ENCODE data around the gene MBOAT2. TPM values are rescaled to one million over a fixed set of nuclear protein-coding genes. Genes with fewer than 3 reads are reported as not detected.

MBOAT2 gene
- total and polyA plus RNA-seq, 4 donors = 5.0 to 26.3 (median 15.0) TPM

GRCh38 chr2:8992643-8993042, 10.8 kb downstream of the MBOAT2 start:
- 79 to 80% methylated on average over 5 of the region's 5 CpGs for WGBS, 2 donors
- intact Hi-C loops (cut with DNase I) = no loop called here

GRCh38 chr2:8989536-8990079, 13.9 kb downstream of the MBOAT2 start:
- WGBS, 2 donors = 89 to 93% methylated on average over 5 of the region's 5 CpGs
- no peaks in the 10 kb centered on the region for H3K27me3 ChIP-seq (ENCODE audit: control insufficient read depth in 1 of 2, insufficient read depth in 2 of 2, low read length in 1 of 2)

More at GRCh38 chr2:8992643-8993042, 10.8 kb downstream of the MBOAT2 start:
- H3K9me3 ChIP-seq (ENCODE audit: control insufficient read depth, low read length) = no peaks in the 10 kb centered on the region
- H3K27me3 ChIP-seq (ENCODE audit: control insufficient read depth in 1 of 2, insufficient read depth in 2 of 2, low read length in 1 of 2) = no peaks in the 10 kb centered on the region
- ATAC-seq (ENCODE audit: low FRiP score) = no peak
- H3K27ac ChIP-seq (ENCODE audit: low read depth in 1 of 2, low read length in 2 of 2) = no peak overlapping the region
- H3K4me1 ChIP-seq (ENCODE audit: control insufficient read depth in 1 of 2, insufficient read depth in 2 of 2, low read length in 2 of 2) = no peaks in the 10 kb centered on the region
- H3K36me3 ChIP-seq (ENCODE audit: control insufficient read depth in 1 of 2, insufficient read depth in 2 of 2, low read length in 1 of 2) = no peaks in the 10 kb centered on the region
- no peak overlapping the region for H3K4me3 ChIP-seq (ENCODE audit: low read length in 2 of 2)
- DNase-seq = no peak

GRCh38 chr2:8987410-8987809, 16.1 kb downstream of the MBOAT2 start:
- Histone ChIP-seq H3K27me3 (ENCODE audit: control insufficient read depth in 1 of 2, insufficient read depth in 2 of 2, low read length in 1 of 2) (no peaks in the 10 kb centered on the region), H3K4me1 (ENCODE audit: control insufficient read depth in 1 of 2, insufficient read depth in 2 of 2, low read length in 2 of 2) (no peaks in the 10 kb centered on the region), H3K36me3 (ENCODE audit: control insufficient read depth in 1 of 2, insufficient read depth in 2 of 2, low read length in 1 of 2) (no peaks in the 10 kb centered on the region), H3K4me3 (ENCODE audit: low read length in 2 of 2) (no peak overlapping the region), H3K27ac (ENCODE audit: low read depth in 1 of 2, low read length in 2 of 2) (no peak overlapping the region), H3K9me3 (ENCODE audit: control insufficient read depth, low read length) (no peaks in the 10 kb centered on the region)
- intact Hi-C loops (cut with DNase I) = no loop called here
- ATAC-seq (ENCODE audit: low FRiP score) = no peak
- WGBS, 2 donors = 36 to 43% methylated on average over 3 of the region's 3 CpGs
- no peak for DNase-seq

More at GRCh38 chr2:8989536-8990079, 13.9 kb downstream of the MBOAT2 start:
- DNase-seq (no peak), ATAC-seq (ENCODE audit: low FRiP score) (no peak)
- H3K36me3 ChIP-seq (ENCODE audit: control insufficient read depth in 1 of 2, insufficient read depth in 2 of 2, low read length in 1 of 2) = no peaks in the 10 kb centered on the region
- no peaks in the 10 kb centered on the region for H3K9me3 ChIP-seq (ENCODE audit: control insufficient read depth, low read length)
- H3K4me1 ChIP-seq (ENCODE audit: control insufficient read depth in 1 of 2, insufficient read depth in 2 of 2, low read length in 2 of 2) = no peaks in the 10 kb centered on the region
- H3K4me3 ChIP-seq (ENCODE audit: low read length in 2 of 2) = no peak overlapping the region
- intact Hi-C loops (cut with DNase I) = no loop called here
- H3K27ac ChIP-seq (ENCODE audit: low read depth in 1 of 2, low read length in 2 of 2) = no peak overlapping the region

DNA sequence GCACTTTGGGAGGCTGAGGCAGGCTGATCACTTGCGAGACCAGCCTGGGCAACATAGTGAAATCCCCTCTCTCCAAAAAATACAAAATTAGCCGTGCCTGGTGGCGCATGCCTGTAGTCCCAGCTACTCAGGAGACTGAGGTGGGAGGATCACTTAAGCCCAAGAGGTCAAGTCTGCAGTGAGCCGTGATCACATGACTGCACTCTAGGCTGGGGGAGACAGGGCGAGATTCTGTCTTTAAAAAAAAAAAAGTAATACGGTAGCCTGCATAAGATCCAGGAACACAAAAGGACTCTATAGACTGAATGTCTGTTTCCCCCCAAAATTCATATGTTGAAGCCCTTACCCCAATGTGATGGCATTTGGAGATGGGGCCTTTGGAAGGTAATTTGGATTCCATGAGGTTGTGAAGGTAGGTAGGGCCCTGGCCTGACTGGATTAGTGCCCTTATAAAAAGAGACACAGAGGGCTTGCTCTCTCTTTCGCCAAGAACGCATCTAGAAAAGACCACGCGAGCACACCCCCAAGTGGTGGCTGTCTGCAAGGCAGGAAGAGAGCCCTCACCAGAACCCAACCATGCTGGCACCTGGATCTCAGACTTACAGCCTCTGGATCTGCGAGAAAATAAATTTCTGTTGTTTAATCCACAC, 17.0 kb downstream of the MBOAT2 start:
- no peak overlapping the region for H3K27ac ChIP-seq (ENCODE audit: low read depth in 1 of 2, low read length in 2 of 2)
- H3K36me3 ChIP-seq (ENCODE audit: control insufficient read depth in 1 of 2, insufficient read depth in 2 of 2, low read length in 1 of 2) = no peaks in the 10 kb centered on the region
- no peak overlapping the region for H3K4me3 ChIP-seq (ENCODE audit: low read length in 2 of 2)
- ATAC-seq (ENCODE audit: low FRiP score) (no peak), DNase-seq (no peak)
- intact Hi-C loops (cut with DNase I) = no loop called here
- 89 to 95% methylated on average over 11 of the region's 11 CpGs for whole genome bisulfite sequencing, 2 donors
- no peaks in the 10 kb centered on the region for H3K27me3 ChIP-seq (ENCODE audit: control insufficient read depth in 1 of 2, insufficient read depth in 2 of 2, low read length in 1 of 2)
- H3K9me3 ChIP-seq (ENCODE audit: control insufficient read depth, low read length) = no peaks in the 10 kb centered on the region
- peaks cover 0 to 1% of the 10 kb centered on the region in 2 donors for H3K4me1 ChIP-seq (ENCODE audit: control insufficient read depth in 1 of 2, insufficient read depth in 2 of 2, low read length in 2 of 2)

- no peak for DNase-seq
- no peaks in the 10 kb centered on the region for H3K27me3 ChIP-seq (ENCODE audit: control insufficient read depth in 1 of 2, insufficient read depth in 2 of 2, low read length in 1 of 2)
- WGBS, 2 donors = 95 to 96% methylated on average over 4 of the region's 4 CpGs
- no peaks in the 10 kb centered on the region for H3K9me3 ChIP-seq (ENCODE audit: control insufficient read depth, low read length)
- no peak for ATAC-seq (ENCODE audit: low FRiP score)
- H3K27ac ChIP-seq (ENCODE audit: low read depth in 1 of 2, low read length in 2 of 2) = no peak overlapping the region
- peaks cover 0 to 1% of the 10 kb centered on the region in 2 donors for H3K4me1 ChIP-seq (ENCODE audit: control insufficient read depth in 1 of 2, insufficient read depth in 2 of 2, low read length in 2 of 2)
- H3K4me3 ChIP-seq (ENCODE audit: low read length in 2 of 2) = no peak overlapping the region
- no peaks in the 10 kb centered on the region for H3K36me3 ChIP-seq (ENCODE audit: control insufficient read depth in 1 of 2, insufficient read depth in 2 of 2, low read length in 1 of 2)
- intact Hi-C loops (cut with DNase I) = no loop called here
Observed at GRCh38 chr2:8985561-8986326, 17.7 kb downstream of the MBOAT2 start.

DNA sequence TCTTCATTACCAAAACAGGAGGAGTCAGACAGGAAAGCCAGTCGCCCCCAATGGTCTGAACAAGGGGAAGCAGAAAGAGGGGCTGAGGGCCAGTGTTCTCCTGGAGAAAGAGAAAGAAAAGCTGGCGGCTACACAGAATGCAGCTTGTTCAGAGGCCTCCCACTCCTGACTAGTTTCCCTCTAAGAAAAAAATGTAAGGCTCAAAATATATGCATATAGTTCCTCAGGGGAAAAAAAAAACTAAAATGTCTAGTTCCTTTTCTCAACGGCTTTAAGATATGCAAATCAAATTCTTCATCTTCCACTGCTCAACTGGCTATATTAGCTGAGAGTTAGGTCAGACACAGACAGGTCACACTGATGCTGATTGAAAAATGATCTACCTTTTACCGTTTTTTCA, 18.6 kb downstream of the MBOAT2 start:
- no peak for ATAC-seq (ENCODE audit: low FRiP score)
- H3K4me1 ChIP-seq (ENCODE audit: control insufficient read depth in 1 of 2, insufficient read depth in 2 of 2, low read length in 2 of 2) = peaks cover 0 to 1% of the 10 kb centered on the region in 2 donors
- no peak for DNase-seq
- intact Hi-C loops (cut with DNase I) = no loop called here
- H3K27ac ChIP-seq (ENCODE audit: low read depth in 1 of 2, low read length in 2 of 2) = no peak overlapping the region
- no peaks in the 10 kb centered on the region for H3K27me3 ChIP-seq (ENCODE audit: control insufficient read depth in 1 of 2, insufficient read depth in 2 of 2, low read length in 1 of 2)
- H3K36me3 ChIP-seq (ENCODE audit: control insufficient read depth in 1 of 2, insufficient read depth in 2 of 2, low read length in 1 of 2) = no peaks in the 10 kb centered on the region
- no peaks in the 10 kb centered on the region for H3K9me3 ChIP-seq (ENCODE audit: control insufficient read depth, low read length)
- 68 to 72% methylated on average over 4 of the region's 4 CpGs for WGBS, 2 donors
- H3K4me3 ChIP-seq (ENCODE audit: low read length in 2 of 2) = no peak overlapping the region

DNA sequence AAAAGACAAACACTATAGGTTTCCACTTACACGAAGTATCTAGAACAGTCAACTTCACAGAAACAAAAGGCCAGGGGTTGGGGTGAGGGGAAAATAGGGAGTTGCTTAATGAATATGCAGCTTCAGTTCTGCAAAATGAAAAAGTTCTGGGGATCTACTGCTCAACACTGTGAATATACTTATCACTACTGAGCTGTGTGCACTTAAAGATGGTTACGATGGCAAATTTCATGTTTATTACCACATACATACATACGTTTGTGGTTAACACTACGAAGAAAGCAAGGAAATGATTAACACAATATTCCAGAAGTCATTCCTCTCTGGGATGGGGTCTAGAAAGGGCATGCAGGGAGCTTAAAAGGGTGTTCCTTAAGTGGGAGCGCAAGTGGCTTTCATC, 19.3 kb downstream of the MBOAT2 start:
- intact Hi-C loops (cut with DNase I) = no loop called here
- no peak overlapping the region for H3K27ac ChIP-seq (ENCODE audit: low read depth in 1 of 2, low read length in 2 of 2)

DNA sequence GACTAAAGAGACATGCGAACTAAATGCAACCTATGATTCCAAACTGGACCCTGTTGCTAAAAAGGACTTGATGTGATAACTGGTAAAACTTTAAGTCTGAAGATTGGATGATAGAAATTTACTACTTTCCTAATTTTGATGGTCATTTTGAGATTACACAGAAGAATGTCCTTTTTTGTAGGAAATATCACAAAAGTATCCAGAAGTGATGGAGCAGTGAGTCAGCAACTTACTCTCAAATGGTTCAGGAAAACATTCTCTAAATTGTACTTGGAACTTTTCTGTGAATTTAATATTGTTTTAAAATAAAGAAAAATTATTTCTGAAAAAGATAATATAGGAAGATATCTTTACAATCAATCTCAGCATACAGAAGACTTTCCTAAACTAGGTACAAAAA, 19.9 kb downstream of the MBOAT2 start:
- Histone ChIP-seq H3K36me3 (ENCODE audit: control insufficient read depth in 1 of 2, insufficient read depth in 2 of 2, low read length in 1 of 2) (no peaks in the 10 kb centered on the region), H3K4me3 (ENCODE audit: low read length in 2 of 2) (no peak overlapping the region), H3K27ac (ENCODE audit: low read depth in 1 of 2, low read length in 2 of 2) (no peak overlapping the region), H3K27me3 (ENCODE audit: control insufficient read depth in 1 of 2, insufficient read depth in 2 of 2, low read length in 1 of 2) (no peaks in the 10 kb centered on the region), H3K4me1 (ENCODE audit: control insufficient read depth in 1 of 2, insufficient read depth in 2 of 2, low read length in 2 of 2) (peaks cover 0 to 1% of the 10 kb centered on the region in 2 donors), H3K9me3 (ENCODE audit: control insufficient read depth, low read length) (no peaks in the 10 kb centered on the region)
- intact Hi-C loops (cut with DNase I) = no loop called here
- no peak for ATAC-seq (ENCODE audit: low FRiP score)
- WGBS, 2 donors = 97% methylated on average over 1 of the region's 1 CpG
- DNase-seq = no peak

More for the DNA sequence above, 19.3 kb downstream of the MBOAT2 start:
- ATAC-seq (ENCODE audit: low FRiP score) (no peak), DNase-seq (no peak)
- H3K27me3 ChIP-seq (ENCODE audit: control insufficient read depth in 1 of 2, insufficient read depth in 2 of 2, low read length in 1 of 2) = no peaks in the 10 kb centered on the region
- 88 to 91% methylated on average over 5 of the region's 5 CpGs for WGBS, 2 donors
- H3K9me3 ChIP-seq (ENCODE audit: control insufficient read depth, low read length) = no peaks in the 10 kb centered on the region
- no peak overlapping the region for H3K4me3 ChIP-seq (ENCODE audit: low read length in 2 of 2)
- H3K4me1 ChIP-seq (ENCODE audit: control insufficient read depth in 1 of 2, insufficient read depth in 2 of 2, low read length in 2 of 2) = peaks cover 0 to 1% of the 10 kb centered on the region in 2 donors
- H3K36me3 ChIP-seq (ENCODE audit: control insufficient read depth in 1 of 2, insufficient read depth in 2 of 2, low read length in 1 of 2) = no peaks in the 10 kb centered on the region
